ENCODE results near the gene CDK8. TPM values are rescaled to one million over a fixed set of nuclear protein-coding genes. Genes with fewer than 3 reads are reported as not detected.
A peak's percentile ranks its signal among the peaks of the same experiment; 100 is the strongest.

Gene CDK8
- total and polyA plus RNA-seq, 2 experiments from 2014 or later, result 16.1 to 27.0 TPM

GRCh38 chr13:26422036-26422435 is 168.1 kb downstream of the CDK8 start:
- no peak overlapping the region for H3K4me3 ChIP-seq
- H3K9me3 ChIP-seq (ENCODE audit: low read depth), result no peaks in the 10 kb centered on the region
- H3K27me3 ChIP-seq, result no peaks in the 10 kb centered on the region
- H3K9me2 ChIP-seq (replicated peaks; ENCODE audit: insufficient read depth), result no peaks in the 10 kb centered on the region
- WGBS (ENCODE audit: low lambda C conversion rate, missing lambda C conversion rate), result 92% methylated on average over 7 of the region's 7 CpGs
- DNase-seq (ENCODE audit: low spot score), result no peak
- TF ChIP-seq CTCF (IDR thresholded peaks at IDR 0.05; ENCODE audit: poor library complexity) (no peak), EZH2 (IDR thresholded peaks at IDR 0.05; ENCODE audit: borderline replicate concordance) (no peak), EZH2phosphoT487 (IDR thresholded peaks at IDR 0.05; ENCODE audit: low read depth, severe bottlenecking, unreplicated experiment) (no peak)
- H3K4me2 ChIP-seq, result no peak overlapping the region
- H3K4me1 ChIP-seq (ENCODE audit: insufficient read depth), result peaks cover 7% of the 10 kb centered on the region
- no peaks in the 10 kb centered on the region for H3K36me3 ChIP-seq (replicated peaks; ENCODE audit: insufficient read depth, low read depth)
- no peaks in the 10 kb centered on the region for H3K79me2 ChIP-seq
- H4K20me1 ChIP-seq (ENCODE audit: insufficient read depth, poor library complexity, severe bottlenecking), result no peaks in the 10 kb centered on the region
- no peak overlapping the region for H2AFZ ChIP-seq
- no peak overlapping the region for H3K27ac ChIP-seq

GRCh38 chr13:26423629-26424028 is 169.7 kb downstream of the CDK8 start:
- Histone ChIP-seq H4K20me1 (ENCODE audit: insufficient read depth, poor library complexity, severe bottlenecking) (no peaks in the 10 kb centered on the region), H3K36me3 (replicated peaks; ENCODE audit: insufficient read depth, low read depth) (no peaks in the 10 kb centered on the region), H3K27me3 (no peaks in the 10 kb centered on the region), H3K9me2 (replicated peaks; ENCODE audit: insufficient read depth) (no peaks in the 10 kb centered on the region), H3K4me1 (ENCODE audit: insufficient read depth) (peaks cover 7% of the 10 kb centered on the region), H2AFZ (no peak overlapping the region), H3K27ac (peak overlapping the region; percentile 50), H3K9me3 (ENCODE audit: low read depth) (no peaks in the 10 kb centered on the region), H3K4me3 (no peak overlapping the region), H3K79me2 (no peaks in the 10 kb centered on the region), H3K4me2 (no peak overlapping the region)
- no peak for TF ChIP-seq EZH2phosphoT487 (IDR thresholded peaks at IDR 0.05; ENCODE audit: low read depth, severe bottlenecking, unreplicated experiment)
- TF ChIP-seq EZH2 (IDR thresholded peaks at IDR 0.05; ENCODE audit: borderline replicate concordance), result no peak
- 44% methylated on average over 3 of the region's 3 CpGs for WGBS (ENCODE audit: low lambda C conversion rate, missing lambda C conversion rate)
- peak; percentile 67 for DNase-seq (ENCODE audit: low spot score)

GRCh38 chr13:26424181-26424580 is 170.3 kb downstream of the CDK8 start:
- peak overlapping the region; percentile 50 for H3K27ac ChIP-seq
- H2AFZ ChIP-seq, result no peak overlapping the region
- no peaks in the 10 kb centered on the region for H3K9me3 ChIP-seq (ENCODE audit: low read depth)
- WGBS (ENCODE audit: low lambda C conversion rate, missing lambda C conversion rate), result 87% methylated on average over 13 of the region's 14 CpGs
- H3K4me3 ChIP-seq, result no peak overlapping the region
- no peak overlapping the region for H3K4me2 ChIP-seq
- DNase-seq (ENCODE audit: low spot score), result no peak
- H3K4me1 ChIP-seq (ENCODE audit: insufficient read depth), result peaks cover 7% of the 10 kb centered on the region
- H3K27me3 ChIP-seq, result no peaks in the 10 kb centered on the region
- H4K20me1 ChIP-seq (ENCODE audit: insufficient read depth, poor library complexity, severe bottlenecking), result no peaks in the 10 kb centered on the region
- H3K9me2 ChIP-seq (replicated peaks; ENCODE audit: insufficient read depth), result no peaks in the 10 kb centered on the region
- no peak for TF ChIP-seq EZH2 (IDR thresholded peaks at IDR 0.05; ENCODE audit: borderline replicate concordance)
- TF ChIP-seq EZH2phosphoT487 (IDR thresholded peaks at IDR 0.05; ENCODE audit: low read depth, severe bottlenecking, unreplicated experiment), result no peak
- TF ChIP-seq CTCF (IDR thresholded peaks at IDR 0.05; ENCODE audit: poor library complexity), result no peak
- H3K79me2 ChIP-seq, result no peaks in the 10 kb centered on the region
- H3K36me3 ChIP-seq (replicated peaks; ENCODE audit: insufficient read depth, low read depth), result no peaks in the 10 kb centered on the region

GRCh38 chr13:26425443-26426358 is 171.8 kb downstream of the CDK8 start:
- Histone ChIP-seq H3K4me2 (peak overlapping the region; percentile 55), H3K9me2 (replicated peaks; ENCODE audit: insufficient read depth) (no peaks in the 10 kb centered on the region), H3K27ac (peak overlapping the region; percentile 30), H3K4me1 (ENCODE audit: insufficient read depth) (peaks cover 7% of the 10 kb centered on the region), H3K27me3 (no peaks in the 10 kb centered on the region), H3K79me2 (no peaks in the 10 kb centered on the region), H3K36me3 (replicated peaks; ENCODE audit: insufficient read depth, low read depth) (no peaks in the 10 kb centered on the region), H2AFZ (no peak overlapping the region), H3K9me3 (ENCODE audit: low read depth) (no peaks in the 10 kb centered on the region), H4K20me1 (ENCODE audit: insufficient read depth, poor library complexity, severe bottlenecking) (no peaks in the 10 kb centered on the region), H3K4me3 (no peak overlapping the region)
- WGBS (ENCODE audit: low lambda C conversion rate, missing lambda C conversion rate), result 47% methylated on average over 9 of the region's 9 CpGs
- peak; percentile 25 for DNase-seq (ENCODE audit: low spot score)
- TF ChIP-seq EZH2 (IDR thresholded peaks at IDR 0.05; ENCODE audit: borderline replicate concordance) (no peak), EZH2phosphoT487 (IDR thresholded peaks at IDR 0.05; ENCODE audit: low read depth, severe bottlenecking, unreplicated experiment) (no peak), CTCF (IDR thresholded peaks at IDR 0.05; ENCODE audit: poor library complexity) (no peak)
